ENCODE measurements around the gene MTUS2.

Gene MTUS2

DNA sequence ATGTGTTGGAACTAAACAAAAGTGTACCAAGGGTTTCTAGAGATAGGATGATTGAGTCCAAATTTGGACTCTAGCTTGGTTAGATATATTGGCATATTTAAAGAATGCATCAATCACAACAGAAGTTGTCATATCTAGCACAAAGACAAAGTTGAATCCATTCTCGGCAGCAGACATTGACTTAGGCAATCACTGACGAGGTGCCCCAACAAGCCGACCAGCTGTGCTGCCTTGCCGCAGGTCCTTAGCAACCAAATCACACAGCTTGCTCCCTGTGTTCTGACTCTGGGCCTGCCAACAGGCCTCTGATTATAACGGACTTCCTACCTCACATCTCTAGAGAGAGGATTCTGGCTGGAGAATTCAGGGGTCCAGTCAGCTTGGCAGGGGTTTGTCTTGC lies 208.7 kb downstream of the MTUS2 start:
- DNase-seq (ENCODE audit: low read depth), result no peak

DNA sequence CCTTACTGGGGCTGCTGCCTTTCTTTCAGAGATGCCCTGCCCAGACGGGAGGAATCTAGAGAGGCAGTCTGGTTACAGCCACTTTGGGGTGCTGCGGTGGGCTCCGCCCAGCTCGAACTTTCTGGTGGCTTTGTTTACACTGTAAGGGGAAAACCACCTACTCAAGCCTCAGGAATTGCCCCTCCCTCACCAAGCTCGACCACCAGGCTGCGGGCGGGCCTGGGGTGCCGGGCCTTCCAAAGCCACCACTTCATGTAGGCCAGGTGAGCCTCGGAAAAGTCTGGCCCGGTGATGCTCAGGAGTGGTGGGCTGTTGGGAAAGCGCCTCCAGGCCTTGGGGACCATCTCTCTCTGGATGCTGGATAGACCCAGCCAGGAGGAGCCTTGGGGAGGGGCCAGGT lies 218.6 kb downstream of the MTUS2 start:
- no peak for DNase-seq (ENCODE audit: low read depth)

DNA sequence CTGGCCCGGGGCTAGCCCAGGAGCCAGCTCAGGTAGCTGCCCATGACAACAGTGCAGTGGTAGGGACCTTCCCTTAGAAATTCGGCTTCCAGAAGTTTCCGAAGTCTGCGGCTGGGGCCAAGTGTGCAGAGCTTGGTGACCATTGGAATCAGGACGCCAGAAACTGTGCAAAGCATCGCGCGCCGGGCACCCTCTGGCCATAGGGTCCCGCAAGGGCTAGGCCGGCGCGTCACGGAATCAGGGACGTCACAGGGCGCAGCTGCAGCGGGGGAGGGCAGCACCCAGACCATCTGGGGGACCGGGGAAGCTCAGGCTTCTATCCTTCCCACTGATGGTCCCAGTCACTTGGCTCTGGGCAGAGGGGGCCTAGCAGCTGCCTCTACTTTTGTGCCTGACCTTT lies 219.1 kb downstream of the MTUS2 start:
- no peak for DNase-seq (ENCODE audit: low read depth)

DNA sequence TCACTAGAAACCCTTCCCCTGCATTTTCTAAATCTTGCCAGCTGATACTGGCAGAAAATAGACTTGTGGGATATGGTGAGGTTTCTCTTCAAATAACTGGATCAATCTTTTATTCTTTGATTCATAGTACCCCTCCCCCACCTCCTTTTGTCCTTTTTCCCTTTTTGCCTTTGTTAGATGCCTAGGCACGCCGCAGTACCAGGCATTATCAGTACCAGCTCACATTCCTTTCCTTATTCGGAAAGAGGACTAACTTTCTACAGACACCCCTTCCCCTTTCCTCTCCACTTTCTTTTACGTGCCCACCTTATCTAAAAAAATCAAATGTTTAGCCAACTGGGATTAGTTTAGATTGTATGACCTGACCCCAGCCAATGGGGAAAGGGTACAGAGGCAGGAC lies 226.4 kb downstream of the MTUS2 start:
- DNase-seq (ENCODE audit: low read depth), result no peak

DNA sequence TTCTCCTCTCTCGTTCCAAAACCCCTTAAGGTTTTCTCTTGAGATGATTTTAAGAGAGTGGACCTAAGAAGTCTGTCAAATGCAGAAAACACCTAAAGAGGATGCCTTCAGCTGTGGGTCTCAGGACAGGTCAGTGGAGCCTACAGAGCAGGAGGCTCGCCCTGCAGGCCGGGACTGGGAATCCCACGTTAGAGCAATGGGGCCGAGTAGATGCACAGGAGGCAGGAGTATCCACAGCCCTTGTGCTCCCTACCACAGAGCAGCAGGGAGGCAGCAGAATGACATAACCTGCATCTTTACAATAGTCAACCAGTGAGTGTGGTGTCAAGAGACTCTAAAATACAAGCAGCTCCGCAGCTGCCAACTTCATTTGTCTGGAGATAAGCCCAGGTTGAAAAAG lies 229.4 kb downstream of the MTUS2 start:
- no peak for DNase-seq (ENCODE audit: low read depth)

DNA sequence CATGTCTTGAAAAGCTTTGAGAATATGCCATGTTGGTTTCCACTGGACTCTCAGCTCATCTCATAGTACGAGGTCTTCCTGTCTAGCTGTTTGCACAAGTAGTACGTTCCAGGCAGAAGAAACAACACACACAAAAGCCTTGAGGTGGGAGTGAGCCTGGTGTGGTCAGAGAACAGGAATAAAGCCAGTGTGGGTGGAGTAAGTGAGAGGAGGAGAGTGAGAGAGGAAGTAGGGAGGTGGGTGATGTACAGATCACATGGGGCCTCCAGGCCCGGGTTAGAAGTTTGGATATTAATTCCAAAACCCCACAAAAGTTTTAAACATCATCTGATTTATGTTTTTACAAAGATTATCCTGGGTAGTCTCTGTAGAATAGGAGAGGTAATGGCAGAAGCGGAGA lies 230.6 kb downstream of the MTUS2 start:
- DNase-seq (ENCODE audit: low read depth), result no peak

DNA sequence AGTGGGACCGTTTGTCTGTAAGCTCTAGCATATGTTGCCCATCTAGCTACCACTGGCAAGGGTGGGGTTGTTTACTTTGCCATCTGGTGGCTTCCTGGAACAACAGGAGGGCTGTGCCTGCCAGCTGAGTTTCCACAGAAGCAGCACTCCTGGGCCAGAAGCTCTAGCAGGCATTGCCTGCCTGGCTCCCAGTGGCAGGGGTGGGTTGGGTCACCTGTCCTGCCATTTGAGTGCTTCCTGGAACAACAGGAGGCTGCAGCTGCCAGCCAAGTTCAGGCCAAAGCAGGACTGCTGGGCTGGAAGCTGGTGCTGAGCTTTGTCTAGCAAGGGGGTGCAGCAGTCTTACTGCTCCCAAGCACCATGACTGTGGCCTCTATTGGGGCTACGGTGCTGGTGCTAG lies 239.7 kb downstream of the MTUS2 start:
- DNase-seq (ENCODE audit: low read depth), result no peak

DNA sequence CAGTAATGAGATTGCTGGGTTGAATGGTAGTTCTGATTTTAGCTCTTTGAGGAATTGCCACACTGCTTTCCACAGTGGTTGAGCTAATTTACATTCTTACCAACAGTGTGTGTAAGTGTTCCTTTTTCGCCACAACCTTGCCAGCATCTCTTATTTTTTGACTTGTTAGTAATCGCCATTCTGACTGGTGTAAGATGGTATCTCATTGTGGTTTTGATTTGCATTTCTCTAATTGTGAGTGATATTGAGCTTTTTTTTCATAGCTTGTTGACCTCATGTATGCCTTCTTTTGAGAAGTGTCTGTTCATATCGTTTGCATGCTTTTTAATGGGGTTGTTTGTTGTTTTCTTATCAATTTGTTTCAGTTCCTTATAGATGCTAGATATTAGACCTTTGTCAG lies 245.0 kb downstream of the MTUS2 start:
- DNase-seq (ENCODE audit: low read depth), result no peak

DNA sequence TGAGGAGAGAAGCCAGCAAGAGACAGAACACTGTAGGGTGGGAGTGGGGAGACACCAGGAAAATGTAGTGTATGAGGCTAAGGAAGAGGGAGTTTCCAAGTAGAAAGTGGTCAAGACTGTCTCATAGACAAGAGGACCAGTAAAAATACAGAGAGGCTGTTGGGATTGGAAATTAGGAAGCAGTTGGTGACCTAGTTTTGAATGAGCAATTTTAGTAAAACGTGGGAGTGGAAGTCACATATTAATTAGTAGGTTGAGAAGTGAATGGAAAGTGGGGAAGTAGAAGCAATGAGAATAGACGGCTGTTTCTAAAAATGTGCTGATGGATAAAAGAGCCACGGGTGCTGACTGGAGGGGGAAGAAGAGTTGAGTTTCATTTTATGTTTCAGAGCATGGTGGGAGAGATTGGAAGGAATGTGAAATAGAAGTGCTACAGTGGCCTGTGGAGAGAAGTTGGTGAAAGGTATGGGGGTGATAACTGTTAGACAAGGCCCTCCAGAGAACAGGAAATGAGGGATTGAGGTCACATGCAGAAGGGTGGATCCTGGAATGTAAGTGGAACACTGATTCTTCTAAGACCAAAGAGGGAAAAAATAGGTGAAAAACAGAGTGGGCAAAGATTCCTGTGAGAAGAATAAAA lies 247.3 kb downstream of the MTUS2 start:
- DNase-seq (ENCODE audit: low read depth), result no peak

DNA sequence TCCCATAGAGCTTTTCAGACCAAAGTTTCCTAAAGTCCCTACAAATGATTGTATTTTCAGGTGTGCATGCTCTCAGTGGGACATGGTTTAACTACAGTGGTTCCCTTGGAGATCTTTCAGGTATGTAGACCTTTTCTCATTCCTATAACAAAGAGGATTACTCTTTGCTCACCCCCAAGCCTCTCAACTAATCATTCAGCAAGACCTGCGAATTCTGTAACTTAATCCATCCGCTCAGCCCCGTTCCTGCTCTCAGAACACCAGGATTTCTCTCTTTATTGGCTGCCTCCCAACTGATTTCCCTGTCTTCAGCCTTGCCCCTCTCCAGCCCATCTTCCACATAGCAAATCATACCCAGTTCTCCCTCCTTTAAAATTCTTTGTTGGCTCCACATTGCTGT lies 253.6 kb downstream of the MTUS2 start:
- DNase-seq (ENCODE audit: low read depth), result no peak

DNA sequence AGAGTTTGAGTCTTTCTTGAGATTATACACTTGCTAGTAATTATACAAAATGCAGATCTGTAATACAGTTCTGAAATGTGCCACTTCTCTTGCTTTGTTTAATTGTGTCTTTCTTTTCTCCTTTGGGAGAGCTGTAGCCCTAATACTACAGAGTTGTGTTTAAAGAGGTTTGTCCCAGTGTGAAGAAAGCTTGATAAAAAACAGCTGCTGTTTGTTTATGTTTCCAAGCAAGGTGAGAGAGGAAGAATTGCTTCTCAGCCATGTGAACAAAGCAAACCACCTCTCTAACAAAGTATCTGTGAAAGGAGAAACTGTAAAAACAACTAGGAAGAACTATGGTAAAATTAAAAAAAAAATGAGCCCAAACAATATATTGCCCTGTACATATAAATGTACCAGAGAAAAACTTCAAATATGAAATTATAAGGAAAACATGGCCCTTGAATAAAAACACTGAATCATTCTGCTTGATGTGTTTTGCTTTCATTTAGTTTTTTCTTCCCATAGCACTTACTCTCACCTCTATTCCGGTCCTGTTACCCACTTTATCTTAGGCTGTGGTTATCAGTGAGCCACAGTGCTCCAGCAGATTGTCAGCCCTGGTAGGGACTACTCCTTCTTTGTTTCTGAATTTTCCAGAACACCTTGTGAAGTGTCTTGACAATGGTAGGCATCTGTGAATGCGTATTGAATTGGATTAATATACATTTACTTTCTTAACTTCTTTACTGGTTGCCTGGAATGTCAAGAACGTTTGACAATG lies 257.1 kb downstream of the MTUS2 start:
- no peak for DNase-seq (ENCODE audit: low read depth)

DNA sequence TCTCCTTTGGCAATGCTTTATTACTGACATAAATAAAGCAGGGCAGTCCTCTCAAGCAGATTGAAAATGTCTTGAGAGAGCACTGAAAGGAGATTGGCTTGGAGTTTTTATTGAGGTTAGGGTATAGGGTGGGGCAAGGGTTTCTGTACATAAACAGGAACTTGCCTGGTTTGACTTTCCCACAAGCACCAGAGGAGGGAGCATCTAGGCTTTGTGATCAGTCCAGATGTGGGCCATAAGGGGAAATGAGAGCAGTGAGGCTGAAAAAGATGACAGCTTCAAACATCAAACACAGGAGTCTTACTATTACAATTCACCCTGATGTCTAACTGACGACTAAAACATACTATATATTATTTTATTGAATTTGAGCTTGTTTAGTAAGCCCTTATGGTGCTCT lies 260.9 kb downstream of the MTUS2 start:
- DNase-seq (ENCODE audit: low read depth), result no peak

DNA sequence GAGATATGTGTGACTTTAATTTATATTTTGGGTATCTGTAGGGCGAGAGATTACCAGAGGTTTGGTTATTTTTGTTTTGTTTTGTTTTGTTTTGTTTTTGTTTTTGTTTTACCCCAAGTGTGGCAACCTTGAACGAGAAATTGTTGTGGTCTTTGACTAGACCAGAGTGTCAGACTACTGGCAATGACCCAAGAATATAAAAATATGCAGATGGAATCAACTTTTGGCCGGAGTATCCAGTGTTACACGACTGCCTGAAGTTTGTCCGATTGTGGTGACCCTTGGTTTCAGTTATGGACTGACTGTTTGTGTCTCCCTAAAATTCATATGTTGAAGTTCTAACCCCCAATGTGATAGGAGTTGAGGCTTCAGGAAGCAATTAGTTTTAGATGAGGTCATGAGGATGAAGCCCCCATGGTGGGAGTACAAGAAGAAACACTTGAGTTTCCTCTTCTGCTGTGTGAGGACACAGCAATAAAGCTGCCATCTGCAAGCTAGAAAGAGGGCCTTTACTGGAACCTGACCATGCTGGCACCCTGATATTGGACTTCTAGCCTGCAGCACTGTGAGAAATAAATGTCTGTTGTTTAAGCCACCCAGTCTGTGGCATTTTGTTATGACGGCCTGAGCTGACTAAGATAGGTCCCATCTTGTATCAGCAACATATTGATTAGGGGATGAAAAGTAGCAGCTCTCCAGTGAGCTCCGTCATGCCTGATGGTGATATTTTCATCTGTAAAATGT lies 261.7 kb downstream of the MTUS2 start:
- no peak for DNase-seq (ENCODE audit: low read depth)

DNA sequence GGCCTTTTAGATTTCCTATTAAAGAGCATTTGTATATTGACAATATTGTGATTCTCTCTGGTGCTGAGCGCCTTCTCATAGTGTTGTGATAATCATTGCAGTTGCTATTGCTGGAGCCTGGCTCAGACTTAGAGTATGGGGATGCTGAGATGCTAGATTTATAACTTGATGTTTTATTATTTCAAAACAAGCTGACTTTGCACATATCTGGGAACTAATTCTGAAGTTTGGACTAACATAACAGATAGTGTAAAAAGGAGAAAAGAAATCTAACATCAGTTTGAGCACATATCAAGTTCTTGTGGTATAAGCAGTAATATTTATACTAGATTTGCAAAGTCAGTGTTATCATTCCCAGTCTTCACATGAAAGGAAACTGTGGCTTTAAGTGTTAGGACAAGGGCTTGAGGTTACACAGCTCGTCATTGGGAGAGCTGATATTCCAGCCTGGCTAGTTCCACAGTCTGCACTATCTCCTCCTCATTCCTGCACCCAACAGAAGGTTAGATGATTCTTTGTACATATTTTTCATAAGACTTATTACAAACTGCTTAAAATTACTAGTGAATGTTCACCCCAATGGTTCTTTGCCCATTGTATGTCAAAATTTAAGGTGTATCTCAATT lies 279.8 kb downstream of the MTUS2 start:
- no peak for DNase-seq (ENCODE audit: low read depth)

DNA sequence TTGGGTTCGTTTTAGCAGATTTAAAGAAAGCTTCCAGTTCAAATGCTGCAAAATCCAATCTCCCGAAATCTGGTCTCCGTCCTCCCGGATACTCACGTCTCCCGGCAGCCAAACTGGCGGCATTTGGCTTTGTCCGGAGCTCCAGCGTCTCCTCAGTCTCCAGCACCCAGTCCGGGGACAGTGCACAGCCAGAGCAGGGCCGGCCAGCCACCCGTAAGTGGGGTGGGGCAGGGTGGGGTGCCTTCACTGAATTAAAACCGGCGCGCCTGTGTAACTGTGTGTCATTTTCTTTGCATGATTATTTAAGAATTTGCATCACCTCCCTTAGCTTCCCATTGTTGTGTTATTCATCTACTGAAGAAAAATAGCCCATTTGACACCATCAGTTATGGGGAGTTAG lies 280.6 kb downstream of the MTUS2 start:
- DNase-seq (ENCODE audit: low read depth), result no peak

DNA sequence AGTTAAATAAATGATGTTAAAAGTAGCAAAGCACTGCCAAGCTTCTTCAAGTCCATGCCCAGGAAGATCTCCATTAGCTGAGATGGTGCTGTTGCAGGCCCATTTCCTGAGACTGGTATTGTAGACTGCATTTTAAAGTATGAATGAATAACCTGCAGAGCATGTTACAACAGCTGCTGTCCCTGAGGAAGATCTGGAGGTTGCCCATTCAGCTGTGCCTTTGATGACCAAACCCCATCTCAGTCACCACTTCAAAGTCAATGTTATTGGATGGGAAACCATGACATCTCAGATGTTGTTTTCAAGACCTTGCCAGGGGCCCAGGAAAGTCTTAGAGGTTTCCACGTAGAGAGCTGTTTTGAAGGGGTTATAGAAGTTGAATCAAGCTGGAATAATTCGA lies 281.3 kb downstream of the MTUS2 start:
- no peak for DNase-seq (ENCODE audit: low read depth)

DNA sequence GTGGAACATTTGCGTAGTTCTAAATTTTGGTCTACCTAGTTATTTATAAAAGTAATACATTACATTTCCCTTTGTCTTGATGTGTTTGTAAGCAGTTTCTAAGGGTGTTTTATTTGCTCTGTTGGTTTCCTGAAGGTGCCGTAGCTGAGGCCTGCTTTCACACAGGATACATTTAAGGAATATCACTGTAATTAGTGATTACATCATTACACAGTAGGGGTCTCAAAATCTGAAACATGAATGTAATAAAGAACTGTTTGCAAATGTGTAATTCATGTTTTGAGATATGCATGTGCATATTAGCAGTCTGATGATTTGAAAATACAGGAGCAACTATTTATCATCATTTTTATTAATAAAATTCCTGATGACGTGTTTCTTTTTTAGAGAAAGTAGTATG lies 281.8 kb downstream of the MTUS2 start:
- no peak for DNase-seq (ENCODE audit: low read depth)

DNA sequence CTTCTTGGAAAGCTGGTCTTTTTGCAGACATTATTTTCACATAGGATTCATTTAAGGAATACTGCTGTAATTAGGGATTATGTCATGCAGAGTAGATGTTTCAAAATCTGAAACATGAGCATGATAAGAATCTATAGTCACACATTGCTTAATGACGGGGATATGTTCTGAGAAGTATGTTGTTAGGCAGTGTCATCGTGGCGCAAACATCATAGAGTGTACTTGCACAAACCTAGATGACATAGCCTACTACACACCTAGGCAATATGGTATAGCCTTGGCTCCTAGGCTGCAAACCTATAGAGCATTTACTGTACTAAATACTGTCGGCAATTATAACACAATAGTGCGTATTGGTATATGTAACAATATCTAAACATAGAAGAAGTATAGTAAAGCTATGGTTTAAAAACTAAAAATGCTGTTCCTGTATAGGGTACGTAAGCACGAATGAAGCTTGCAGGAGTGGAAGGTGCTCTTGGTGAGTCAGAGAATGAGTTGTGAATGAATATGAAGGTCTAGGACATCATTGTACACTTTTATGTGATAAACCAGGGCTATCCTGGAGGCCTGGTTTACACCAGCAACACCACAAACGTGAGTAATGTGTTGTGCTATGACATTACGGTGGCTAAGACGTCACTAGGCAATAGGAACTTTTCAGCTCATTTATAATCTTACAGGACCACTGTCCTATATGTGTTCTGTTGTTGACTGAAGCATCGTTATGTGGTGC lies 283.1 kb downstream of the MTUS2 start:
- no peak for DNase-seq (ENCODE audit: low read depth)

DNA sequence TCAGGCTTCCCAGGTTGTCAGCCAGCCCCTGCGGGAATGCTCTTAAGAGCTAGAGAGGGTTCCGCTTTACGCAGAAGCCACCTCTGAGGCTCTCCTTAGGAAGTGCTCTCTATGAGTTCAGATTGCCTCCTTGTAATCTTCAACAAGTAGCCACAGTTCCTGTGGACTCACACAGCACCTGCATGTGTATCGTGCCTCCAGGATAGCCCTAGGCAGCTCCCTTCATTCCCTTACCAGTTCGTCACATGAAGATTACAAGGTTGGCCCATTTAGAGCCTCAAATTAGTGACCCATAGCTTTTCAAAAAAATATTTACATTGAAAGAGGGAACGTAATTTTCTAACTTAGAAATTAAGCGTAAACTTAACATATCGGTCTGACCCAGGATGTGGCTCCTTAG lies 284.3 kb downstream of the MTUS2 start:
- no peak for DNase-seq (ENCODE audit: low read depth)

DNA sequence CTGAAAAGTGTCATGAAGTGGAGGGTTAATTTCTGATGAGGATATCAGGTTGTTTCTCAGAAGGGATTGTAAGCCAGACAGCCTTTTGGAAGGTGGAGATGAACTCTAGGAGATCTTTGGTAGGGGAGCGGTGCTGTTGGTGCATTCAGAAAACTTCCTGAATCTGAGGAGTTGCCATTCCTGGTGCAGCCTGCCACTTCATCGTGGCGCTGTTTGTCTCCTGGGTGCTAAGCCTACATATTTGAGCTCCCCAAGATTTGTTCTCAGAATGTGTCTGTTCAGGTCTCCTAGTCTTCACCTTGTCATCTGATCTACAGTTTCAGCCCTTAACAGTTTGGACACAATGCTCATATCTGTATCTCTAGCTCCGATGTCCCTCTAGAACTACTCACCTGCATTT lies 285.6 kb downstream of the MTUS2 start:
- no peak for DNase-seq (ENCODE audit: low read depth)

DNA sequence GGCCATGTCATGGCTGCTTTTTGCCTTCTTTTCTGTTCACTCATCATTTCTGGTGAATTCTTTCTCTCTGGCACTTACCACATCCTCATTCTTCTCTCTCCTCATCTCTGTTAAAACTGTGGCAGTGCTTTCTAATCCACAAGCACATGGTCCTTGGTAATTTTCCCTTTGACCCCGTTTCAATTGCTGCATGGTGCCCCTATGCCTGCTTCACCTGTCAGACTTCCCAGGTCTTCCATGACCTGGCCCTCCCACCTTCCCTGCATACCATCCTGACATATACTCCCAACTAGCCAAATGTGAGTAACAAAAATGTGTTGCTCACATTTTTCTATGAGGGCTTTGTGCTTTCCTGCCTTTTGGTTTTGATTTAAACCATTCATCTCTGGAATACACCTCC lies 286.5 kb downstream of the MTUS2 start:
- no peak for DNase-seq (ENCODE audit: low read depth)

DNA sequence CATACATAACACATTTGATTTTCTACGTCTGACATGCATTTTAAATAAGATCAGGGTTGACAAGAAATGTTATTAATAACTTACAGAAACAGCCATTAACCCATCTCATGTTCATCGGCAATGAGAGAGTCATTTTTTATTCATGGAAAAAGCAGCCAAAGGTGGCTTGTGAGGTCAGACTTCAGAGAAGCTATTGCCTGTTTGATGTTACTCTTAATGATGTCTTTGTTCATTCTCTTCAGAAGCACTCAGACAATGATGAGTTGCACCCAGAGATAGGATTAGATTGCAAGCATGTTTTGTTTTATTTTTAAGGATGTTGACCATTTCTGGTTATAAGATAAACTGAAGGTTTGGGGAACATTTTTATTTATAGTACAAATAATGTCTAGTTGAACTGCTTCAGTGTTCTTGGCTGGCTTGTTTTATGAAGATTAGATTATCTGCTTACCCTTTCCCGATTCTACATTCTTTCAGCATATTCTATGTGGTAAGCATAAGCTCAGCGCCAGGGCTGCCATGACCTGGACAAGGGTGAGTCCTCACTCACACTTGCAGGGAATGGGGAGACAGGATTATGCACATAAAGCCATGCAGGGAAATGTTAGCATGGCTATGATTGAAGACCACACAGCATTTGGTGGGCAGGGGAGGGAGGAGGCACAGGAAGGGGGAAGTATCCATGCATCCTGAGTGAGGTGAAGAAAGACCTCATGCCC lies 288.1 kb downstream of the MTUS2 start:
- no peak for DNase-seq (ENCODE audit: low read depth)

Measured in HS-27A (cell line).